ENCODE results near the gene RRAS.

DNA sequence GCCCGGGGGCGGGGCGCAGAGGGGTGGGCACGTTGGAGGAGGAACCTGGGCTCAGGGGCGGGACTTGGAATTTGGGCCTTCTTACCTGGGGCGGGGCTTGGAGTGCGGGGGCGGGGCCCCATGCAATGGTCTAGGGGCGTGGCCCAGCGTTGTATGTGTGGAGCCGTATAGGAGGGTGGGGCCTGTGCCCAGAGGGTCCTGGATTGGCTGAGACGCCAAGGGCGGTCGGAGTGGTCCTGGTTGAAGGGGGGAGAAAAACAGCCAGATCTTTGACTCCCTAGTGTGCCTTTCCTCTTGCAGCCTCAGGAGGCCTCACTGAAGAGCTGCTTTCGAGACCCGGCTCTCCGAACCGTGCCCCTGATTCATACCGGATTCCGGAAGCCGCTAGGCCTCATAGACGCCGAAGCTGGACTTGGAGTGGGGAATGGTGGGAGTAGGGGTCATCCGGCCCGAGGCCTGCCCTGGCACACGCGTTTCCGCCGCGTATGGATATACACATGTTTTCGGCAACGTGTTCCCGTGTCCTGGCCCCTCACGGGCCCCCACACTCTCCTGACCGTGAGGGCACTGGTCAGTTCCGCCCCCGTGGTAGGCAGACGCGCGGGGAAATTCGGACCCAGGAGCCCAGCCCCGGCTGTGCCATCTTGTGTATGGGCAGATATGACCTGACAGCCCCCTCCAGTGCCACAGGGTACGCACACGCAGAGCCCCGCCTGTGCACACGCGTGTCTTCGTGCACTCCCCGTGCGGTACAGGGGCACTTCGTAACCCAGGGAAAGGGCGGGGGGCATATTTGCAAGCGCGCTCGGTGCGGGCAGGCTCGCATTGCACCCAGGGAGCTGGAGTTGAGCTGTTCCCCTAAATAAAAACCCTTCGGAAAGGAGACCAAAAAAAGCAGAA lies 49.6 kb downstream of the RRAS start:
- TF ChIP-seq POLR2A (IDR thresholded peaks at IDR 0.05) = peak in 1 of 2 donors; percentile 75
- TF ChIP-seq, protein P1, sequence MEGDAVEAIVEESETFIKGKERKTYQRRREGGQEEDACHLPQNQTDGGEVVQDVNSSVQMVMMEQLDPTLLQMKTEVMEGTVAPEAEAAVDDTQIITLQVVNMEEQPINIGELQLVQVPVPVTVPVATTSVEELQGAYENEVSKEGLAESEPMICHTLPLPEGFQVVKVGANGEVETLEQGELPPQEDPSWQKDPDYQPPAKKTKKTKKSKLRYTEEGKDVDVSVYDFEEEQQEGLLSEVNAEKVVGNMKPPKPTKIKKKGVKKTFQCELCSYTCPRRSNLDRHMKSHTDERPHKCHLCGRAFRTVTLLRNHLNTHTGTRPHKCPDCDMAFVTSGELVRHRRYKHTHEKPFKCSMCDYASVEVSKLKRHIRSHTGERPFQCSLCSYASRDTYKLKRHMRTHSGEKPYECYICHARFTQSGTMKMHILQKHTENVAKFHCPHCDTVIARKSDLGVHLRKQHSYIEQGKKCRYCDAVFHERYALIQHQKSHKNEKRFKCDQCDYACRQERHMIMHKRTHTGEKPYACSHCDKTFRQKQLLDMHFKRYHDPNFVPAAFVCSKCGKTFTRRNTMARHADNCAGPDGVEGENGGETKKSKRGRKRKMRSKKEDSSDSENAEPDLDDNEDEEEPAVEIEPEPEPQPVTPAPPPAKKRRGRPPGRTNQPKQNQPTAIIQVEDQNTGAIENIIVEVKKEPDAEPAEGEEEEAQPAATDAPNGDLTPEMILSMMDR (IDR thresholded peaks at IDR 0.05) = peak in 1 of 6 experiments; percentile 4

Data from thyroid gland (tissue), 4 donors.